Spleen (tissue), 11 donors: Measurements from ENCODE around the gene RBMS3. TPM values are rescaled to one million over a fixed set of nuclear protein-coding genes. Genes with fewer than 3 reads are reported as not detected.

ENCODE experiments used
- DNase-seq: peaks from one replicate; pipeline ENCODE4 v3.0.0-alpha.2; 2020
- H3K27ac ChIP-seq, 8 donors: fragments of 200-600 bp; sonication (generic) in 7 of 8; 1 replicate in 4 of 8; 2 replicates in 4 of 8; pipeline versions ENCODE4 v1.5.0 to v1.8.0; 2016 to 2021; ENCODE audit warnings: inconsistent platforms in 4 of 8, mild to moderate bottlenecking in 4 of 8, moderate library complexity in 1 of 8
- H3K27me3 ChIP-seq, 7 donors: fragments of 200-600 bp; sonication (generic) in 6 of 7; replicated peaks in 1 of 7; 1 replicate in 4 of 7; 2 replicates in 3 of 7; pipeline versions ENCODE4 v1.5.0 to v1.8.0; 2016 to 2021; ENCODE audit warnings: inconsistent platforms in 3 of 7, mild to moderate bottlenecking in 1 of 7
- H3K36me3 ChIP-seq, 6 donors: fragments of 200-600 bp; sonication (generic) in 5 of 6; 1 replicate in 4 of 6; 2 replicates in 2 of 6; pipeline versions ENCODE4 v1.5.0 to v1.8.0; 2016 to 2021; ENCODE audit warnings: inconsistent platforms in 2 of 6
- H3K4me1 ChIP-seq, 6 donors: fragments of 200-600 bp; sonication (generic) in 5 of 6; 1 replicate in 3 of 6; 2 replicates in 3 of 6; pipeline versions ENCODE4 v1.5.0 to v1.8.0; 2016 to 2021; ENCODE audit warnings: inconsistent platforms in 3 of 6
- H3K4me3 ChIP-seq, 8 donors: fragments of 200-600 bp; sonication (generic) in 7 of 8; 1 replicate in 4 of 8; 2 replicates in 4 of 8; pipeline versions ENCODE4 v1.5.0 to v1.8.0; 2016 to 2021; ENCODE audit warnings: inconsistent platforms in 4 of 8, mild to moderate bottlenecking in 4 of 8, moderate library complexity in 2 of 8
- H3K9me3 ChIP-seq, 8 donors: fragments of 200-600 bp; sonication (generic) in 7 of 8; 1 replicate in 4 of 8; 2 replicates in 4 of 8; pipeline versions ENCODE4 v1.5.0 to v1.8.0; 2016 to 2021; ENCODE audit warnings: inconsistent platforms in 4 of 8
- CTCF ChIP-seq, 11 experiments: fragments of 200-600 bp in 7 of 11; fragments of 450-650 bp in 4 of 11; sonication (generic) in 4 of 11; IDR thresholded peaks in 8 of 11; conservative IDR thresholded peaks in 3 of 11; 1 replicate in 7 of 11; 2 replicates in 4 of 11; pipeline versions ENCODE4 v1.4.0 to v1.8.0; 2016 to 2021; ENCODE audit warnings: antibody characterized with exemption in 11 of 11, inconsistent platforms in 4 of 11, mild to moderate bottlenecking in 1 of 11
- POLR2A ChIP-seq, 3 donors: fragments of 450-650 bp; IDR thresholded peaks; one replicate each; pipeline ENCODE4 v1.5.1; 2017; ENCODE audit warnings: antibody characterized with exemption in 3 of 3, mild to moderate bottlenecking in 1 of 3
- POLR2AphosphoS5 ChIP-seq, 3 donors: sonication (generic); formaldehyde crosslinking; IDR thresholded peaks; one replicate each; pipeline ENCODE4 v1.5.1; 2017; ENCODE audit warnings: antibody characterized with exemption in 3 of 3
- WGBS, 5 donors: extraction: QIAGEN DNeasy Blood & Tissue Kit in 3 of 5; methylation state at CpG; one replicate each; pipeline versions ENCODE4 v1.1.5 to v1.1.7; 2013 to 2018; 5-methylcytosine and 5-hydroxymethylcytosine counted together
- intact Hi-C: fragments of 100-400 bp; cut with DNase I; formaldehyde crosslinking; loops from one replicate; pipeline ENCODE4 v1.15.0; 2023; ENCODE audit warnings: low total_unique reads
- polyA plus RNA-seq, 3 donors: library from polyadenylated mRNA; stranded (reverse); fragments of 200-250 nt; gene quantifications; one replicate each; pipeline ENCODE4 v1.2.1, GENCODE V29; 2013
- total RNA-seq, 7 donors: library from RNA; depleted of rRNA in 3 of 7; stranded (reverse); fragments of >200 nt in 3 of 7; fragmentation: NEBNext Ultra II Directional in 4 of 7; extraction: Animal tissue kit (Norgen Biotek cat#: 25700) in 4 of 7; gene quantifications; one replicate each; pipeline versions ENCODE4 v1.1.0 to v1.2.1, GENCODE V29; 2016 to 2021
- donor health status: healthy with polysubstance abuse.
- donor health status: DM: no; HTN: no; CAD: no; lungs with moderate emphysema.
- donor health status: DM: no; HTN: no; CAD: no.
- donor health status: Bipolar disorder and iron deficiency.
- donor health status: healthy.
- donor health status: DM: no; HTN: no; CAD: no.
- donor health status: DM: yes; HTN: yes; CAD: no.

RBMS3 gene
- total and polyA plus RNA-seq, 10 donors, result 2.6 to 81.9 (median 52.5) TPM

- H3K4me3 ChIP-seq, result no peak overlapping the region
- no peak for DNase-seq
- H3K27ac ChIP-seq, result no peak overlapping the region
- no peaks in the 10 kb centered on the region for H3K27me3 ChIP-seq
- intact Hi-C loops, result no loop called here
- TF ChIP-seq POLR2A (IDR thresholded peaks at IDR 0.05), result no peak
- no peak for TF ChIP-seq POLR2AphosphoS5 (IDR thresholded peaks at IDR 0.05)
- no peak for TF ChIP-seq CTCF (IDR thresholded peaks at IDR 0.05 in 8 of 11, conservative IDR thresholded peaks at IDR 0.05 in 3 of 11)
- 94 to 97% (median 96%) methylated on average over 2 of the region's 2 CpGs for WGBS, 5 donors
- H3K4me1 ChIP-seq, result no peaks in the 10 kb centered on the region
- H3K9me3 ChIP-seq, result no peaks in the 10 kb centered on the region
- H3K36me3 ChIP-seq, result no peaks in the 10 kb centered on the region
Observed at GRCh38 chr3:29555590-29555989, 274.7 kb downstream of the RBMS3 start.

GRCh38 chr3:29557186-29557585 lies 276.3 kb downstream of the RBMS3 start:
- TF ChIP-seq POLR2A (IDR thresholded peaks at IDR 0.05) (no peak), POLR2AphosphoS5 (IDR thresholded peaks at IDR 0.05) (no peak), CTCF (IDR thresholded peaks at IDR 0.05 in 8 of 11, conservative IDR thresholded peaks at IDR 0.05 in 3 of 11) (no peak)
- Histone ChIP-seq H3K4me1 (no peaks in the 10 kb centered on the region), H3K27ac (no peak overlapping the region), H3K36me3 (no peaks in the 10 kb centered on the region), H3K4me3 (no peak overlapping the region), H3K27me3 (no peaks in the 10 kb centered on the region), H3K9me3 (no peaks in the 10 kb centered on the region)
- intact Hi-C loops, result no loop called here
- WGBS, 5 donors, result 74 to 92% (median 80%) methylated on average over 2 of the region's 2 CpGs
- DNase-seq, result no peak

GRCh38 chr3:29557825-29558224 lies 277.0 kb downstream of the RBMS3 start:
- no peaks in the 10 kb centered on the region for H3K36me3 ChIP-seq
- no peak overlapping the region for H3K4me3 ChIP-seq
- DNase-seq, result no peak
- 50 to 84% (median 63%) methylated on average over 2 of the region's 2 CpGs for WGBS, 5 donors
- TF ChIP-seq POLR2AphosphoS5 (IDR thresholded peaks at IDR 0.05), result no peak
- no peak for TF ChIP-seq POLR2A (IDR thresholded peaks at IDR 0.05)
- no peak for TF ChIP-seq CTCF (IDR thresholded peaks at IDR 0.05 in 8 of 11, conservative IDR thresholded peaks at IDR 0.05 in 3 of 11)
- H3K4me1 ChIP-seq, result no peaks in the 10 kb centered on the region
- intact Hi-C loops, result no loop called here
- H3K9me3 ChIP-seq, result no peaks in the 10 kb centered on the region
- no peaks in the 10 kb centered on the region for H3K27me3 ChIP-seq
- no peak overlapping the region for H3K27ac ChIP-seq

- WGBS, 5 donors, result 70 to 91% (median 85%) methylated on average over 1 of the region's 1 CpG
- no peaks in the 10 kb centered on the region for H3K9me3 ChIP-seq
- no peaks in the 10 kb centered on the region for H3K27me3 ChIP-seq
- H3K36me3 ChIP-seq, result no peaks in the 10 kb centered on the region
- H3K4me1 ChIP-seq, result no peaks in the 10 kb centered on the region
- H3K4me3 ChIP-seq, result no peak overlapping the region
- intact Hi-C loops, result no loop called here
- no peak for DNase-seq
- no peak overlapping the region for H3K27ac ChIP-seq
- no peak for TF ChIP-seq CTCF (IDR thresholded peaks at IDR 0.05 in 8 of 11, conservative IDR thresholded peaks at IDR 0.05 in 3 of 11)
- no peak for TF ChIP-seq POLR2A (IDR thresholded peaks at IDR 0.05)
- no peak for TF ChIP-seq POLR2AphosphoS5 (IDR thresholded peaks at IDR 0.05)
Observed at GRCh38 chr3:29559741-29560465, 279.0 kb downstream of the RBMS3 start.
